ENCODE data around the gene BECN2. TPM values are rescaled to one million over a fixed set of nuclear protein-coding genes. Genes with fewer than 3 reads are reported as not detected.
A peak's percentile ranks its signal among the peaks of the same experiment; 100 is the strongest.
"Not testable (repeated sequence)": the region's sequence is repeated elsewhere in the genome, so short reads cannot be mapped to it uniquely, and the experiment has no call there.

The BECN2 gene
- total RNA-seq, 1 donor from 2014 or later = not detected

- no peak for DNase-seq (ENCODE audit: low read depth, low spot score)
Measured at GRCh38 chr1:241976229-241976628, 18.7 kb downstream of the BECN2 start.

- no peak for DNase-seq (ENCODE audit: low read depth, low spot score)
Measured at GRCh38 chr1:241979071-241979470, 21.5 kb downstream of the BECN2 start.

- DNase-seq (ENCODE audit: low read depth, low spot score) = no peak
Measured at GRCh38 chr1:241979926-241980325, 22.4 kb downstream of the BECN2 start.

- peak; percentile 11 for DNase-seq (ENCODE audit: low read depth, low spot score)
Measured at GRCh38 chr1:241985787-241986186, 28.2 kb downstream of the BECN2 start.

- DNase-seq (ENCODE audit: low read depth, low spot score) = not testable (repeated sequence)
Measured at GRCh38 chr1:241988389-241988930, 30.9 kb downstream of the BECN2 start.

- no peak for DNase-seq (ENCODE audit: low read depth, low spot score)
Measured at GRCh38 chr1:241990040-241990439, 32.5 kb downstream of the BECN2 start.

- no peak for DNase-seq (ENCODE audit: low read depth, low spot score)
Measured at GRCh38 chr1:241992734-241993133, 35.2 kb downstream of the BECN2 start.

GRCh38 chr1:241994171-241994570 is 36.6 kb downstream of the BECN2 start:
- DNase-seq (ENCODE audit: low read depth, low spot score) = no peak

- DNase-seq (ENCODE audit: low read depth, low spot score) = no peak
Measured at GRCh38 chr1:241997401-241997998, 39.9 kb downstream of the BECN2 start.

GRCh38 chr1:241998412-241998921 is 40.9 kb downstream of the BECN2 start:
- DNase-seq (ENCODE audit: low read depth, low spot score) = no peak

GRCh38 chr1:241999026-241999425 is 41.5 kb downstream of the BECN2 start, which contains the start of gene MAP1LC3C:
Gene MAP1LC3C, minus strand, starts transcription at chr1:241999098. Its CDS starts 90 bp downstream, at chr1:241999008.
- DNase-seq (ENCODE audit: low read depth, low spot score) = no peak

- DNase-seq (ENCODE audit: low read depth, low spot score) = no peak
Measured at GRCh38 chr1:242000434-242000833, 42.9 kb downstream of the BECN2 start.

GRCh38 chr1:242002072-242002471 is 44.5 kb downstream of the BECN2 start:
- no peak for DNase-seq (ENCODE audit: low read depth, low spot score)

- no peak for DNase-seq (ENCODE audit: low read depth, low spot score)
Measured at GRCh38 chr1:242002510-242002909, 44.9 kb downstream of the BECN2 start.

GRCh38 chr1:242004751-242005495 is 47.4 kb downstream of the BECN2 start:
- DNase-seq (ENCODE audit: low read depth, low spot score) = no peak

- no peak for DNase-seq (ENCODE audit: low read depth, low spot score)
Measured at GRCh38 chr1:242005866-242006535, 48.4 kb downstream of the BECN2 start.

- no peak for DNase-seq (ENCODE audit: low read depth, low spot score)
Measured at GRCh38 chr1:242006976-242007375, 49.4 kb downstream of the BECN2 start.

Other genes with a start within 250 kb of the BECN2 start
- 11.7 and 16.9 TPM in 2 replicates for gene EXO1, start 109.6 kb upstream of the BECN2 start, total RNA-seq
- gene MAP1LC3C, start 41.3 kb downstream of the BECN2 start, total RNA-seq = 0.07 and 0.11 TPM in 2 replicates

Data from pulmonary artery endothelial cell (primary cell).